ENCODE data around the gene ARSB. TPM values are rescaled to one million over a fixed set of nuclear protein-coding genes. Genes with fewer than 3 reads are reported as not detected.

ARSB gene
- total and polyA plus RNA-seq, 9 of the 15 experiments (the other 6 are each of a cell fraction or from before 2014, with no cell fraction given): 0.52 to 4.6 (median 2.4) TPM

- no peak overlapping the region for H3K4me2 ChIP-seq (ENCODE audit: insufficient read depth, low read length)
- FAIRE-seq: no peak
- no peaks in the 10 kb centered on the region for H4K20me1 ChIP-seq (replicated peaks; ENCODE audit: control insufficient read depth, insufficient read depth, low read length)
- CTCF ChIA-PET (ENCODE audit: low intra/inter-chr PET ratio): no interaction called here
- no peak overlapping the region for H2AFZ ChIP-seq (ENCODE audit: low read depth, low read length)
- POLR2A ChIA-PET: no interaction called here
- BruUV-seq (replicated peaks): no TSS peak
- no peaks in the 10 kb centered on the region for H3K36me3 ChIP-seq (ENCODE audit: control insufficient read depth, insufficient read depth, low read length)
- H3K9me1 ChIP-seq (ENCODE audit: control insufficient read depth, insufficient read depth, low read length): no peaks in the 10 kb centered on the region
- H3K27me3 ChIP-seq (ENCODE audit: control insufficient read depth in 2 of 2, insufficient read depth in 2 of 2, low read length in 2 of 2): no peaks in the 10 kb centered on the region
- no peak overlapping the region for H3K27ac ChIP-seq (ENCODE audit: extremely low read depth, low read depth, low read length)
- H3K79me2 ChIP-seq (ENCODE audit: control insufficient read depth, insufficient read depth, low read length): no peaks in the 10 kb centered on the region
- no peak for ATAC-seq
- H3K9ac ChIP-seq (ENCODE audit: insufficient read depth in 1 of 2, low read depth in 2 of 2, low read length in 2 of 2): no peak overlapping the region
- in situ Hi-C loops (cut with MboI) (no loop called here), intact Hi-C loops (cut with micrococcal nuclease) (no loop called here)
- DNase-seq (ENCODE audit: extremely low read depth in 1 of 4, low spot score in 3 of 4): no peak
- WGBS (ENCODE audit: insufficient coverage, low coverage, missing lambda C conversion rate): 4% methylated on average over 4 of the region's 4 CpGs
- no peak overlapping the region for H3K4me3 ChIP-seq
- no peak for TF ChIP-seq NFRKB (IDR thresholded peaks at IDR 0.05; ENCODE audit: low read depth)
- TF ChIP-seq HLTF (IDR thresholded peaks at IDR 0.05): no peak
- H3K9me3 ChIP-seq (replicated peaks; ENCODE audit: control insufficient read depth, insufficient read depth, low read depth, low read length): no peaks in the 10 kb centered on the region
- H3K4me1 ChIP-seq (replicated peaks in 1 of 2; ENCODE audit: control insufficient read depth in 2 of 2, insufficient read depth in 2 of 2, low read length in 2 of 2): no peaks in the 10 kb centered on the region
These were observed 31.9 kb downstream of the ARSB start for GRCh38 chr5:78953092-78953800.

GRCh38 chr5:78930721-78931120 is 54.4 kb downstream of the ARSB start:
- Histone ChIP-seq H3K9ac (ENCODE audit: insufficient read depth in 1 of 2, low read depth in 2 of 2, low read length in 2 of 2) (no peak overlapping the region), H3K4me3 (no peak overlapping the region), H3K9me1 (ENCODE audit: control insufficient read depth, insufficient read depth, low read length) (no peaks in the 10 kb centered on the region), H3K36me3 (ENCODE audit: control insufficient read depth, insufficient read depth, low read length) (no peaks in the 10 kb centered on the region), H3K27me3 (ENCODE audit: control insufficient read depth in 2 of 2, insufficient read depth in 2 of 2, low read length in 2 of 2) (peaks cover 0 to 16% of the 10 kb centered on the region in 2 experiments; a peak in 3 of 5 replicates), H3K4me1 (replicated peaks in 1 of 2; ENCODE audit: control insufficient read depth in 2 of 2, insufficient read depth in 2 of 2, low read length in 2 of 2) (no peaks in the 10 kb centered on the region; a peak in 2 of 5 replicates), H3K27ac (ENCODE audit: extremely low read depth, low read depth, low read length) (no peak overlapping the region), H3K4me2 (ENCODE audit: insufficient read depth, low read length) (no peak overlapping the region), H4K20me1 (replicated peaks; ENCODE audit: control insufficient read depth, insufficient read depth, low read length) (no peaks in the 10 kb centered on the region), H2AFZ (ENCODE audit: low read depth, low read length) (no peak overlapping the region), H3K79me2 (ENCODE audit: control insufficient read depth, insufficient read depth, low read length) (no peaks in the 10 kb centered on the region), H3K9me3 (replicated peaks; ENCODE audit: control insufficient read depth, insufficient read depth, low read depth, low read length) (no peaks in the 10 kb centered on the region)
- WGBS (ENCODE audit: insufficient coverage, low coverage, missing lambda C conversion rate): 13% methylated on average over 9 of the region's 9 CpGs
- CTCF ChIA-PET (ENCODE audit: low intra/inter-chr PET ratio): no interaction called here
- ATAC-seq: no peak
- in situ Hi-C loops (cut with MboI) (no loop called here), intact Hi-C loops (cut with micrococcal nuclease) (no loop called here)
- FAIRE-seq: no peak
- BruUV-seq (replicated peaks): no TSS peak
- no peak for DNase-seq (ENCODE audit: extremely low read depth in 1 of 4, low spot score in 3 of 4)
- POLR2A ChIA-PET: interaction anchor here (1.0 kb wide), 1 partner anchor 14 kb away, joined by 3 read pairs; no protein-coding TSS in a partner anchor
- TF ChIP-seq NFXL1 (CRISPR knock-in tag; IDR thresholded peaks at IDR 0.05) (no peak), REST (IDR thresholded peaks at IDR 0.05; ENCODE audit: borderline replicate concordance) (no peak), REST (CRISPR knock-in tag; IDR thresholded peaks at IDR 0.05; ENCODE audit: low read depth) (no peak), BRF1 (IDR thresholded peaks at IDR 0.05; ENCODE audit: borderline replicate concordance, extremely low read depth, insufficient read length) (no peak), ZNF584 (CRISPR knock-in tag; IDR thresholded peaks at IDR 0.05; ENCODE audit: low read depth) (no peak)

All from K562 (cell line).